HG02970 (cell line): Measurements from ENCODE around the gene KCNQ1.

Experiments used
- ATAC-seq: cut with Tn5 transposase; IDR thresholded peaks from one replicate; pipeline ENCODE4 v1.9.1; 2021; ENCODE audit warnings: mild to moderate bottlenecking, moderate library complexity, moderate number of reproducible peaks; ENCODE audit not compliant: unreplicated experiment, low FRiP score

The KCNQ1 gene

DNA sequence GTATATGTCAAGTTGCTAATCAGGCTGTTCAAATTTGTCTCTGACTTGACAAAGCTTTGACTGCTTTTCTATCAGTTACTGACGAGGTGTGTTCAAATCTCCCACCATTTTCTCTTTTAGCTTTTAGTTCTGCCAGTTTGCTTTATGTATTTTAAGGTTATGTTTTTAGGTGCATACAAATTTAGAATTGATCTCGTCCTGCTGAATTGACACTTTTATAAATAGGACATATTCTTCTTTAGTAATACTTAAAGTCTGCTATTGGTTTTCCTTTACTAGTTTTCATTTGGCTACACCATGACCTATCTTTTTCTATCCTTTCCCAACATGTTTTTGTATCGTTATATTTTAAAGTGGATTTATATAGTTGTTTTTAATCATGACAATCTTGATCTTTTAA is 320.7 kb downstream of the KCNQ1 start:
- no peak for ATAC-seq

DNA sequence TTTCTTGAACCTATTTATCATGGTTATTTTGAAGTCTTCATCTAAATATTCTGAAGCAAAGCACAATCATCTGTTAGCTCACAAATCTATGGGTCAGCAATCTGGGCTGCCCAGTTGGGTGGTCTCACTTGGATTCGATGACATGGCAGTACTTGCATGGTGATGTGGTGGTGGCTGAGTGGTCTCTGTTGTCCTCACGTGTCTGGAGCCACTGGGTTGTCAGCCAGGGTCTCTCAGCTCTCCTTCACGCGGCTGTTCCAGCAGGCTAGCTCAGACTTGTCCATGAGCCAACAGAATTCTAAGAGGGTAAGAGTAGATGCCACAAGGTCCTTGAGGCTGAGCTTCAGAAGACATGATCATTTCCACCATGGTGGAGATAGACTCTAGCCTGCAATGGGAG is 321.4 kb downstream of the KCNQ1 start:
- no peak for ATAC-seq

DNA sequence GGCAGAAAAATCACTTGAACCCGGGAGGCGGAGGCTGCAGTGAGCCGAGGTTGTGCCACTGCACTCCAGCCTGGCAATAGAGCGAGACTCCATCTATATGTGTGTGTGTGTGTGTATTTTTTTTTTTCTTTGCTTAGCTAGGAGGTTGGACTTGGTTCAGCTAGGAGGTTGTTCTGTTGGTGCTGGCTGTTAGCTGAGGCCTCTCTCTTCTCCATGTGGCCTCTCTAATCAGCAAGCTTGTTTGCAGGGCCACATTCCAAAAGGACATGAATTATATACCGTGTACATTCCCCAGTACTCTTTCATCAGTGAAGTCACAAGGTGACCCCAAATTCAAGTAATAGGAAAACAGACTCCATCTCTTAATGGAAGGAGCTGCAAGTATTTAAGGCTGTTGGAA is 322.3 kb downstream of the KCNQ1 start:
- ATAC-seq = no peak

DNA sequence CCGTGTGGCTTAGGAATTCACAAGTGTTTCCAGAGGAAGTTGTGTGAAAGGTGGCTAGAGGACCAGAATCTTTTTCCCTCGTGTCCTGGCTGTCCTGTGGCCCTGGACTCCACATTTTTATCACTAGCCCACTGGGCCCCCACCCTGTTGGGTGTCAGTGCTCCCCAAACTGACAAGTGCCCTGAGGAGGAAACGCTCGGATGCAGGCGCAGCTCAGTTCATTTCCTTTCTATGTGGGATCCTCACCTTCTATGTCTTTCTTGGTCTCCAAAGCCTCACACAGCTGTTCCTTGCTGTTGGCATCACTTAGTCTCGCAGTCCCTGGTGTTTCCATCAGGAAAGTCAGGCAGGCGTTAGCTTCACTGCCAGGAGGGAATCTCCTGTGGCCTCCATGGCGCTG is 323.0 kb downstream of the KCNQ1 start:
- no peak for ATAC-seq

DNA sequence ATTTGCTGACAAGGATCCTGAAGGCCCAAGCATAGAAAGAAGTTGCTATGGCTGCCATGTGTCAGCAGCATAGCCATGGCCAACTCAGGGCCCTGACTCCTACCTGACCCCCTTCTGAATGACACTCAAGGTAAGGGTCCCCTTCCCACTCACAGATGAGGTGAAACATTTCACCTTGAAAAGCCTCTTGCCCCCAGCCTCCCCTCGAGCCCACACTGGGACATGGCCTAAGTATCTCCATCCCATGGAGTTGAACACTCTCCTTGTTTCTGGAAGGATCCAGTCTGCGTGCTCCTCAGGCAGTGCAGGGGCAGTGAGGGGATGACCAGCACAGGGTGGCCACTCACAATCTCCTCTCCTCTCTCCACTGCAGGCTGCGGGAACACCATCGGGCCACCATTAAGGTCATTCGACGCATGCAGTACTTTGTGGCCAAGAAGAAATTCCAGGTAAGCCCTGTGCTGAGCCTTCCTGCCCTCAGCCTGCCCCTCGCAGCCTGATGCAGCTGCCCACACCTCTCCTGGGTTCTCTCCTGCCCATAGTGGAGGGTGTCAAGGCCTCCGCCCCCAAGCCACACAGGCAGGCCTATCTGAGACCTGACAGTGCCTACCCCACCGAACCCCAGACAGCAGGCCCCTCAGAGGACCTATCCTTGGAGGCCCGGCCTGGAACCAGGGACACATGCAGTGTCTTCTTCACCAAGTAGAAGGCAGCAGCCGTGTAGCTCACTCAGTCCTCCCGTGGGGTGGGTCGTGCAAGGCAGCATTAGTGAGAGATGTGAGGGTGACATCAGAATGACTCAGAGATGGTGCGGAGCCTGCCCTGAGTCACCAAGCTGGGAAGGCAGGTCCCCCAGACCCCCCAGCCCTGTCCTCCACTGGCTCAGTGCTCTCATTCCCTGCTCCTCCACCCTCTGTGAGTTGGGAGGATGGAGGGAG is 323.9 kb downstream of the KCNQ1 start:
- no peak for ATAC-seq

DNA sequence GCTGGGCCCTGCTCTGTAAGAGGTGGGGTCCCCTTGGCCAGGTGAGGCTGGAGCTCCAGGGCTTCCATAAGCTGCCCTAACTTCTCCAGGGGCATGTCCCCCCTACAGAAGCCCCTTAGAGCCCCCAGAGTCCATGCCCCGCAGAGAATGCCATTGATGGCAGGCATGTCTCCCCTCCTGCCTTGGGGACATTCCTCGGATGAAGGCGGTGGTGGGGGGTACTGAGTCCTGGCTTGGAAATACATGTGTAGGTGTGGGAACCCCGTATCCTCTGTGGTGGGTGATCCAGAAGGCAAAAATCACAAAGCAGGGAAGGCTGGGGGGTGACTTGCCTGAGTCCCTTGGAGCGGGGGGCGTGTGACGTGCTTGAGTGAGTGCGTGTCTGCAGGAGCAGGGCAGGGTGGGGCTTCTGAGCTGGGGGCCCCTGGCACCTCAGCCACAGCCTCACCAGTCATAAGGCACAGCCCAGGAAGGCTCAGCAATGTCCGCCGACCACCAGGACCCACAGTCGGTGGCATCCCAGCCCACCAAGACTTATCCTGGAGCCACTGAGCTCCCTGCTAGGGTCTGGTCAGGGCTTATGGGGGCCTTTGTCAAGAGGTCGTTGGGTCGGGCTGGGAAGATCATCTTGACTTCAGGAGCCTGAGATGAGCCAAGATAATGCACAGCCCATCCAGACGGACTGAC is 324.7 kb downstream of the KCNQ1 start:
- no peak for ATAC-seq

DNA sequence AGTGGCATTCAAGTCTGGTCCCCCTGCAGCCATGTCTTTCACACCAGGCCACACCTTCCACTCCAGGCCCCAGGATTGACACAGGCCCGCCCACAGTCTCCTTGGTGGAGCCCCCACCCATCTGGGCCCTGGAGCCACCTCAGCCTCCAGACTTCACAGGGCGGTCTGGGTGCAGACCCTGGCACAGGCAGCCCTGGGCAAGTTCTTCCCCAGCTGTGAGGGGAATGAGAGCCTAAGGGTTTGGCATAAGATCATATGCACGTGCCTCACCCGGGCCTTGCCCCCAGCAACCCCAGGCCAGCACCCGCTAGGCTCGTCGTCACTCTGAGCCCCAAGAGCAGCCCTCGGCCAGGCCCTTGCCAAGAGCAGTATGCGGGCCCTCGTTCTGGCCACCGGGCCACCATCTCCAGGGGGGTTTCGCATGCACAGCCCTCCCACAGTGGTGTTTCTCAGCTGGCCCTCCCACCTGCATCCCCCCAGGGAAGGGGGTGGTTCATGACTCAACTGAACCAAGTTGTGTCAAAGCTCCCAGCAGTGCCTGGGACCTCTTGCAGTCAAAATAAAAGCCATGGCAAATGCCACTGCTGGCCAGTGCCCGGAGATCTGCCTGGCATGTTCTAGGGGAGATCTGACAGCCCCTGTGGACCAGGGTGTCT is 325.4 kb downstream of the KCNQ1 start:
- ATAC-seq = no peak

DNA sequence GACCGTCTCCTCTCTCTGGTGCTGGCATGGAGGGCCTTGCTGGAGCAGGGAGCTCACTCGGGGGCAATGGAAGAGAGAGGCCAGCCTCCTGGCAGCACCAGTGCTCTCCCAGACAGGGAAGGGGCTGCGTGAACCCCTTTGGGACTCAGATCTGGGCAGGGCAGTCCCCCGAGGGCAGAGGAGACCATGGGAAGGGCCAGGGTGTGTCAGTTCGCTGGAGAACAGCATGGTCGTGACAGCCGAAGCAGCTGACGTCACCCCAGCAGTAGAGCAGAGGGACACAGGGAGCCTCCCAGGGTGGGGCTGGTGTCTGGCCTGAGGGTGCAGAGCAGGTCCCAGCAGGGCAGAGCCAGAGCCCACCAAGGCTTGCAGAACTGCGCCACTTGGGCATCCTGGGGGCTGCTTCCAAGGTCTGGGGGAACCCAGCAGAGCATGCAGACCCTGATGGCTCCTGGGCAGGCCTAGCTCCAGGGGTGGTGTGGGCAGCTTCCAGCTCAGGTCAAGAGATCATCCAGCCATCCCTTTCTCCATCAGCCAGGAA is 326.0 kb downstream of the KCNQ1 start:
- ATAC-seq = no peak

DNA sequence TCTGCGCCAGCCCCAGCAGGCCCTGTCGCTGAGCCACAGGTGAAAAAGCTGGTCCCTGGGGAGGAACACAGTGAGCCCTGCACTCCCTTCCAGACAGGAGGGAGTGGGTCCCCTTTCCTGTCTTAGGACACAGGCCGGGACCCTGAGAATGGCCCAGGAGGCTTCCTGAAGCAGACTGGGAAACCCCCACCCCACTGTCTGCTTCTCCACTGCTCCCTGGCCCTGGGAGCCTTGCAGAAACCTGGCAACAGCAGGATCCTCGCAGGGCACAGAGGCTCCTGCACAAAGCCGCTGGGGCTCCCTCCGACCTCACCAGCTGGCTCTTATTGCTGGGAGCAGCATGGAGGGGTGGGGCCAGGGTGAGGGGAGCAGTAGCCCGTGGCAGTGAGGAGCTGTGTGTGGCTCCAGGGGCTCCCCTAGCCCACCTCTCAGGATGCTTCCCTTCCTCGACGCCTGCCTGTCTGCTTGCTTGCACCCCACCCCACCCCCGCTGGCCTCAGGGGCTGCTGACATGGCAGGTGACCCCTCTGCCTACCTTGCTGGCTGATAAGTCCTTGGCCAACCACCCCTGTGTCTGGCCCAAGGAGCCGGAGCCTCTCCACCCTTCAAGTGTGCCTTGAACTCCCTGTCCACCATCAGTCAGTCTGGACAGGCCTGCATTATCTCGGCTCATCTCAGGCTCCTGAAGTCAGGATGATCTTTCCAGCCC is 327.1 kb downstream of the KCNQ1 start:
- no peak for ATAC-seq

DNA sequence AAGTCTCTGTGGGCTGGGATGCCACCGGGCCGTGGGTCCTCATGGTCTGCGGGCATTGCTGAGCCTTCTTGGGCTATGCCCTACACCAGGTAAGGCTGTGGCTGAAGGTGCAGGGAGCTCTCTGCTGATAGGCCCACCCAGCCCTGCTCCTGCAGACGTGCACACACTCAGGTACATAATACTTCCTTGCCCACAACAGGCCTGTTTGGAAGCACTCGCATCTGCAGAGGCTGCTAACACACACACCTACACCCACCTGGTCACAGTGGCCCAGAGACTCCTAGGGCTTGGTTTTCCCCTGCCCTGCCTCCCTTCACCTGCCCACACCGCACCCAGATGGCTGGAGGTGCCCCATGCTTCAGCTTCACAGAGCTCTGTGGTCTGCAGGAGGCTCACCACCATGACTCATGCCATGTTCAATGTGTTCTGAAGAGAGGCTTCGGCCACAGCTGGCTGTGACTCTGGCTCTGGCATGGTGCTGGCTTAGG is 327.8 kb downstream of the KCNQ1 start:
- ATAC-seq = no peak

DNA sequence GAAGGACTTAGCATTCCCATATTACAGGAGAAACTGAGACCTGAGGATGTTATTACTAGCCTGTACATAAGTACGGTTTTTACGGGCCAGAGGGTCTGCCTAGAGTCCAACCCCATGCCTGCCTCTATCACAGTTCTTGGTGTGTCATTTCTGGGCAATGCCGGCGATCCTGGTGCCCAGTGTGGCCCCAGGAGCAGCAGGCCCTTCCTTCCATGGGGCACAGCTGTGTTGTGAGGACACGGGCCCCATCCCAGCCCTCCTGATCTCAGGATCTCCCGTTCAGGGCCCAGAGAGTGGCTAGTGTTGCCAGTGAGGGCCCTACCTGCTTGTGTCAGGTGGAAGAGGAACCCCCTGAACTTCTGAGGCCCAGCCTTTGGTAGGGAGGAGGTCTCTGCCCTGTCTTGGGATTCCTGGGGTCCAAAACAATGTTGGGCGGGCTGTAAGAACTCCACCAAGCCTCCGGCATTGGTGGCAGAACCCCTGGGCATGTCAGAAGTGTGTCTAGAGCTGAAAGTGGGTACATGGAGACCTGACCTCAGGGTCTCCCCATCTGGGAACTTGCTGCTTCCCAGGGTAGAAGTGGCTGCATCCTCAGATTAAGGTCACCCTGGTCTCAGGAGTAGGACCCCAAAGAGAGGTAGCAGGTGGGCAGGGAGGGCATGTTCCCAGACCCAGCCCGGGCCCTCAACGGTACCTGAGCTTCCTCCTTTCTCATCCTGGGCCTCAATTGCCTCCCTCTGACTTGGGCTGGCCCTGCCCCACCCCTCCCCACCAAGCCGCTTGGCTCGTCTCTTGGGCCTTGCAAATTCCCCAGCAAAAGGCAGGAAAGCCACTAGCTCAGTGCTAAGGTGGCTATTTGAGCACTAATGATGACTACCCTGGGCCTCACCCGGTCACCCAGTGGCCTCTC is 329.6 kb downstream of the KCNQ1 start:
- no peak for ATAC-seq

DNA sequence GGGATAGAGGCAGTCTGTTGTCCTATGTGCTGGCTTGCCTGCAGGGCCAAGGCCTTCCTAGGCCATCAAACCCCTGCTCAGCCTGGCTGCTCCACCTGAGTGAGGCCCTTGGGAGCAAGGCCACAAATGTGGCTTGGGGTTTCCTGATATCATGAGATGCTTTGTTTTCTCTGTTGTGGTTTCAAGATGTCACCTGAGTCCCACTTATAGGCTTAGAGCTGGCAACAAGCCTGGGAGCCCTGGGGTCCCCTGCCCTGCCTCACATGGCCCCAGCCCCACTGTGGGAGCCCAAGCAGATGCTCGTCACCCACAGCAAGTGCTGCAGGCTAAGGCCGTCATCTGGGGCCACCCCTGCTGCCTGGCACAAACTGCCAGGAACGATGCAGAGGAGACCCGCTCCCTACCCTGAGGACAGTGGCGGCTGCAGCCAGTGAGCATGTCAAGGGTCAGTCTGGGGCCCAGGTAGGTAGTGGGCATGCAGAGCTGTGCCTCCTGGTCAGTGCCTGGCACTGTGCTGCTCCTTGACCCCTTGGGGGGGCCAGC is 330.3 kb downstream of the KCNQ1 start:
- no peak for ATAC-seq

DNA sequence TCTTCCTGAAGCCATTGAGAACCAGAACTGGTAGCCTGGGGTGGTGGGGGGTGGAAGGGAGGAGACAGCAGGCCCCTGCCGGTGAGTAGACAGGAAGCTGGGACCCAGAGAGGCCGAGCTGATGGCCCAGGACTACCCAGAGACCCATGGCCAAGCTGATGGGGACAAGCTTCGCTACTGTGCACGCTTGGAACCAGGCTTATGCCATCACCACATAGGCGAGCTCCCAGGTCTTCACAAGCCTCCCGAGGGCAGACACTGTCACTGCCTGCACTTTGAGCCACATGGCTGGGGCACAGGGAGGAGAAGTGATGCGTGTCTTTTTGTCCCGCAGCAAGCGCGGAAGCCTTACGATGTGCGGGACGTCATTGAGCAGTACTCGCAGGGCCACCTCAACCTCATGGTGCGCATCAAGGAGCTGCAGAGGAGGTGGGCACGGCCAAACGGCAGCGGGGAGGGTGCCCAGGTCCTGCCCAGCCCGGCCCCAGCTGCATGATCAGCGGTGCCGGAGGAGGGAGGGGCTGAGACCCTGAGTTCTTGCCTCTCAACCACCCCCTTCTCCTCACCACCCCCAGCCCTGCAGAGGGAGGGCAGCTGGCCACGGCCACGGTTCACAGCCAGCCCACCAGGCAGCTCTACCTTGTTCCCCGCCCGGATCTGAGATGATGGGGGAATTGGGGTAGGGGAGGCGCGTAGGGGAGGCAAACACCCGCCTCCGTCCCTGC is 331.0 kb downstream of the KCNQ1 start:
- no peak for ATAC-seq

DNA sequence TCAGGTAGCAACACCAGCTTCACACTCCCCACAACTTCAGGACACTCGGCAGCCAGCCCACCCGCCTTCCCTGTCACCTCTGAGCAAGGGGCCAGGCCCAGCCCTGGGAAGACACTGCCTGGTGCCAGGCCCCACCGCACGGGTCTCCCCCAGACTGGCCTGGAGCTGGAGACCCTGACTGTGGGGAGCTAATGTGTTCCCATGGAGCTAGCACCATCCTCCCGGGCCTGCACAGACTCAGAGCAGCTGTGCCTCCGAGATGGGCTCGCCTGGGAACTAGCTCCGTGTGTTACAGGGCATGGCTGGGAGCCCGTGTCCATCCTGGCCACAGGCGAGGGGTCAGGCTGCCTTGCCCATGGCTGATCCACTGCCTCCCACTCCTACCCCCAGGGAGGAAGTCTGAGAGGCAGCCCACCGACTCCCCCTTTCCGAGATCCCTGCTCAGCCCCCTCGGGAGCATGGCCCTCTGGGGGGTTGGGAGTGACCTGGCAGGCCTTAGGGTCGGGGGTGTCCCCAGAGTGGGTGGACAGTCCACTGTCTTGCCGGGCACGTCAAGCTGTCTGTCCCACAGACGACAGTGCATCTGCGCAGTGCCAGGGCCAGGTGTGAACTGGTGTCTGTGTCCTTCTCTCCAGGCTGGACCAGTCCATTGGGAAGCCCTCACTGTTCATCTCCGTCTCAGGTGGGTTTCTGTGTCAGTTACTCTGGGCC is 331.7 kb downstream of the KCNQ1 start:
- no peak for ATAC-seq

DNA sequence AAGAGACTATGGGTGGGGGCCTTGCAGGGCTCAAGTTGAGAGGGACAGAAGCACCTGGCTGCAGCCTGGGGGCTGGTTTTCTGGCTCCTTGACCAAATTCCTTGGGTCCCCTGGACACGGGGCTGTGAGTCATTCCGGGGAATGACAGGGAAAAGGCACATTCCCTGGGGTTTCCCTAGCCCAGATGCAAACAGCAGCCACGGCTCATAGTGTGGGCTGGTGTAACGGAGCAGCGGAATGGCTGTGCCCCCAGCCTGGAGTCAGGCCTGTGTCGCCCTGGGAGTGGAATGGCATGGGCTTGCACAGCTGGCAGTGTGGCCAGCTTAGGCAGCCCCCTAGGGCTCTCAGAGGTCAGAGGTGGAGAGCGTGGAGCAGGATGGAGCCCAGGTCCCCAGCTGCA is 332.6 kb downstream of the KCNQ1 start:
- ATAC-seq = no peak

DNA sequence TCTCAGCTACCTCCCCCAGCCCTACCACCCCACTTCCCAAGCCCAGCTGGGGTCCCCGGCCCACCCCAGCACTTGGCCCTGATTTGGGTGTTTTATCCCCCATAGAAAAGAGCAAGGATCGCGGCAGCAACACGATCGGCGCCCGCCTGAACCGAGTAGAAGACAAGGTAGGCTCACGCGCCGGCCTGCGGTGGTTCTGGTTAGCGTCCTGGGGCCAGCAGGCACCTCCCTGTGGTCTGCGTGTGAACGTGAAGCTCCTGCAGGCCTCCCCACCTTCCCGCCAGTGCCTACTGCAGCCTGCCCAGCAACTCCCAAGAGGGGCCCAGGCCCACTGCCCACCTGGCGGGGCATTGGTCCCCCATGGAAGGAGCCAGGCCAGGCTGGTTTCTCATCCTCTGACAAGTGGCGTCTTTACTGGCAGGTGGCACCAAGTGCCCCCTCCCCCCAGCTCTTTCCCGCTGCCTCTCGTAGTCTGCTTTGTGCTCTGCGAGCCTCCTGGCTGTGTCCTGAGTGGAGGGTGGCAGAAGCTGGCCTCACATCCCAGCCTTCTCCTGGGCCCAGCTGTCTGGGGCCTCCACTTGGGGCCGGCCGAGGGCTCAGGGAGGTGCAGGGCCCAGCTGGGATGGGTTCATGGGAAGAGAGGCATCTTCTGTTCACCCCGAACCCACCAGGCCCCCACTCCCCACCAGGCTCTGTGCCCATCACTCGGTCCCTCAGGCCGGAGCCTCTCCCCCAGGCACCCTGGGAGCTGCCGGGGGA is 333.2 kb downstream of the KCNQ1 start:
- ATAC-seq = no peak
